WI38 (cell line): ENCODE results near the gene CKMT2.

Experiments used
- H3K4me3 ChIP-seq: 2 replicates; pipeline ENCODE4 v1.5.1; 2011; ENCODE audit warnings: low read depth, mild to moderate bottlenecking, control low read depth, low read length
- TF ChIP-seq, protein P1 (sequence below): IDR thresholded peaks from 2 replicates; pipeline ENCODE4 v1.5.1; 2012; ENCODE audit warnings: low read depth, mild to moderate bottlenecking, control low read depth, low read length

CKMT2 gene

GRCh38 chr5:81303563-81303962 lies 70.4 kb downstream of the CKMT2 start:
- TF ChIP-seq, protein P1, sequence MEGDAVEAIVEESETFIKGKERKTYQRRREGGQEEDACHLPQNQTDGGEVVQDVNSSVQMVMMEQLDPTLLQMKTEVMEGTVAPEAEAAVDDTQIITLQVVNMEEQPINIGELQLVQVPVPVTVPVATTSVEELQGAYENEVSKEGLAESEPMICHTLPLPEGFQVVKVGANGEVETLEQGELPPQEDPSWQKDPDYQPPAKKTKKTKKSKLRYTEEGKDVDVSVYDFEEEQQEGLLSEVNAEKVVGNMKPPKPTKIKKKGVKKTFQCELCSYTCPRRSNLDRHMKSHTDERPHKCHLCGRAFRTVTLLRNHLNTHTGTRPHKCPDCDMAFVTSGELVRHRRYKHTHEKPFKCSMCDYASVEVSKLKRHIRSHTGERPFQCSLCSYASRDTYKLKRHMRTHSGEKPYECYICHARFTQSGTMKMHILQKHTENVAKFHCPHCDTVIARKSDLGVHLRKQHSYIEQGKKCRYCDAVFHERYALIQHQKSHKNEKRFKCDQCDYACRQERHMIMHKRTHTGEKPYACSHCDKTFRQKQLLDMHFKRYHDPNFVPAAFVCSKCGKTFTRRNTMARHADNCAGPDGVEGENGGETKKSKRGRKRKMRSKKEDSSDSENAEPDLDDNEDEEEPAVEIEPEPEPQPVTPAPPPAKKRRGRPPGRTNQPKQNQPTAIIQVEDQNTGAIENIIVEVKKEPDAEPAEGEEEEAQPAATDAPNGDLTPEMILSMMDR: no peak
- no peak overlapping the region for H3K4me3 ChIP-seq

- TF ChIP-seq, protein P1: no peak
Measured at GRCh38 chr5:81305785-81306184, 72.7 kb downstream of the CKMT2 start.

DNA sequence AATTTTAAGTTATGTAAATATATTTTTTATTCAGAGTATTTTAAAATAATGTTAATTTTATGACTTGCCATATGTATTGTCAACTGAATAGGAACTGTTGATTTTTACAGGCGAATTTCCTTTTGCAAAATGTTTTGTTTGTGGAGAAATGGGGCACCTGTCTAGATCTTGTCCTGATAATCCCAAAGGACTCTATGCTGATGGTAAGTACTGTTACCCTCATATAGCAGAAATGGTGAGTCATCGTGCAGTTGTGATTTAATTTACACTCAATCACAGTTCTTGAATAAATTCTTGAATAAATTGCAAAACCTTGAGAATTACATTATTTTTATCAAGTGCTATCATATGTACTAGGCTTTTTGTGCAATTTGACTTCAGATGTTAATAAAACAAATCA lies 75.7 kb downstream of the CKMT2 start:
- H3K4me3 ChIP-seq: no peak overlapping the region
- TF ChIP-seq, protein P1: no peak

More at GRCh38 chr5:81305785-81306184, 72.7 kb downstream of the CKMT2 start:
- H3K4me3 ChIP-seq: no peak overlapping the region

DNA sequence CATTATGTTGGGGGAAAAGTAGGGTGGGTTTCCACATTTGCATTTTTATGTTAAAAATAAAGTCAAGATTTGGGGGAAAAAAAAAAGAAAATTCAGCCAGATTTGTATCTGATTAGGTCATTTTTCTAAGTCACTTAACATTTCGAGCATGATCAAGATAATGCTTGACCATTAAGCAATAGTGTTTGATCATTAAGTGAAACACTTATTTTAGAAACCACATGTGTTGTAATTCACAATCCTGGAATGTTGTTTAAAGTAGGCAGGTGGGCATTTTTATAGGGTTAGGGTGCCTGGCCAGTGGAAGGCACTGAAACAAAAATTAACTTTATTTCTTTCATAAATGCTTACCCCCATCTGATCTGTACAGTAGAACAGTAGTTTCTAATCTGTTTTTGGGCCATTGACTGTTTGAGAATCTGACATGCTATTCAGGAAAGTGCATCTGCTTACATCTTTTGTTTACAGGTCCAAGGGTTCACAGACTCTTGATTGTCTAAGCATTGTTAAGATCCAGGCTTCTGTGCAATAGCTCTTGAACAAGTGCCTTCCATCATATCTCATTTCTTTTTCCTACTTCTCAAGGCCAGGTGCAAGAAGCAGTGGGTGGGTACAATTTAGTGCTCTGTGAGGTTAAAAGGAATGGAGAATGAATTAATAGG lies 77.4 kb downstream of the CKMT2 start:
- TF ChIP-seq, protein P1: no peak
- H3K4me3 ChIP-seq: no peak overlapping the region

DNA sequence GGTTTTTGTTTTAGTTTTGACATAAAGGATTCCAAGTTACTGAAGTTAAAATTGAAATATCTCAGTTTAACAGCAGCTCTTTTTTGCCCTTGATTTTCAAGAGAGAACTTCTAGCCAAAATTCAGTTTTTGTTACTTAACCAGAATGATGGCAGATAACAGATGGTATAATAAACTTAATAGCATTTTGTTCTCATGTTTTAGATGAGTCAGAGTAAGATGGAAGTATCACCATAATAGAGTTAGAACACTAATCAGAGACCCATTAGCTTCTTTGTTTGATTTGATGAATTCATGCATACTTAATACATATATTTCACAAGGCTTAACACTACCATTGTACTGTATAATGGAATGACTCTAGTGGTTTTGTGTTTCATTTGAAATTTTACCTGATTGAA lies 80.2 kb downstream of the CKMT2 start:
- TF ChIP-seq, protein P1: no peak

DNA sequence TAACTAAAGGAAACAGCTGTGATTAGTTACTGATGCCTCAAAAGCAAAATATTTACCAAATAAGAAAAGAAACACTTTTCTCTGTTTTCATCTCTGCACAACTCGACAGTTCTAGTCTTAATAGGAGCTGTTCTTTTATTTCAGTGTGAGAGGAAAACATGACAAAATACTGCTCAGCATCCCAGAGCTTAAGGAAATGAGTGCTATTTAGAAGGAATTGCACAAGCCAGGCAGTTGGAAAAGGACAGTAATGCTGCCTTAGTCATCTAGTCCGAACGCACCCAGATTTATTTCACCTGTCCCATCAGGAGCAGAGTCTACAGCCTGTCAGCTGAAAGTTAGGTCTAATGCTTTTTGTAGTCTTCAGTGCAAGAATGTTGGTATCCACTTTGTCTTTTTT lies 80.6 kb downstream of the CKMT2 start:
- TF ChIP-seq, protein P1: no peak
- no peak overlapping the region for H3K4me3 ChIP-seq

More for the DNA sequence above, 80.2 kb downstream of the CKMT2 start:
- no peak overlapping the region for H3K4me3 ChIP-seq

- H3K4me3 ChIP-seq: no peak overlapping the region
- TF ChIP-seq, protein P1: no peak
Measured at GRCh38 chr5:81314581-81314980, 81.5 kb downstream of the CKMT2 start.
